Activated naive CD8-positive, alpha-beta T cell treated with anti-CD3 and anti-CD28 coated beads, Interleukin-2, amount 50 U/mL, for 24 hours (primary cell): ENCODE results near the gene LRFN2.

Experiments
- ATAC-seq: fragments of 150-1000 bp; cut with Tn5 transposase; one replicate; pipeline ENCODE4 v1.10.0; 2021
- DNase-seq: peaks from one replicate; pipeline ENCODE4 v3.0.0; 2021
- H3K27ac Mint-ChIP-seq: one replicate; pipeline ENCODE4 v1.8.0; 2021; ENCODE audit warnings: mild to moderate bottlenecking, mixed read lengths
- H3K27me3 Mint-ChIP-seq: one replicate; pipeline ENCODE4 v1.8.0; 2021; ENCODE audit warnings: mixed read lengths
- H3K36me3 Mint-ChIP-seq: one replicate; pipeline ENCODE4 v1.8.0; 2021; ENCODE audit warnings: low read depth, mixed read lengths
- H3K4me1 Mint-ChIP-seq: one replicate; pipeline ENCODE4 v1.8.0; 2021; ENCODE audit warnings: mixed read lengths
- H3K4me3 Mint-ChIP-seq: one replicate; pipeline ENCODE4 v1.8.0; 2021; ENCODE audit warnings: mild to moderate bottlenecking, moderate library complexity, mixed read lengths
- H3K9me3 Mint-ChIP-seq: one replicate; pipeline ENCODE4 v1.8.0; 2021; ENCODE audit warnings: mixed read lengths

Gene LRFN2

DNA sequence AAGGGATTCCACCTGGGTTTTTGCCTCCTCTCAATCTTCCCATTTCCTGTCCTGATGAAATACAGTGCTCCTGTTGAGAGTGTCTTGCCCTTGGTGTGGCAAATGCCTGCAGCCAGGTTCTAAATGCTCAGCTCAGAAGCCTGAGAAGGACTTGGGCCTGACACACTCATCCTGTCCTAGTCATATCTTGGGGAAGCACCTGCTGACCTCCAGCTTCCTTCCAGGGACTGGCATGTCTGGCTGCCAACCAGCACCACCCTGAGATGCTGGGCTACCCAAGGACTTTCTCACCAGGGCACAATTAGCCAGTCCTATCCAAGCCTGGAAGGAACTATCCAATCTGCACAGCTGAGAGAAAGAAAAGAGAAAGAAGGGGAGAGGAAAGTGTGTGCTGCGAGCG, 43.4 kb downstream of the LRFN2 start:
- Mint-ChIP-seq H3K4me1 (no peaks in the 10 kb centered on the region), H3K4me3 (no peak overlapping the region), H3K36me3 (no peaks in the 10 kb centered on the region), H3K27ac (no peak overlapping the region), H3K9me3 (no peaks in the 10 kb centered on the region), H3K27me3 (peaks cover 1% of the 10 kb centered on the region)
- ATAC-seq (no peak), DNase-seq (no peak)

DNA sequence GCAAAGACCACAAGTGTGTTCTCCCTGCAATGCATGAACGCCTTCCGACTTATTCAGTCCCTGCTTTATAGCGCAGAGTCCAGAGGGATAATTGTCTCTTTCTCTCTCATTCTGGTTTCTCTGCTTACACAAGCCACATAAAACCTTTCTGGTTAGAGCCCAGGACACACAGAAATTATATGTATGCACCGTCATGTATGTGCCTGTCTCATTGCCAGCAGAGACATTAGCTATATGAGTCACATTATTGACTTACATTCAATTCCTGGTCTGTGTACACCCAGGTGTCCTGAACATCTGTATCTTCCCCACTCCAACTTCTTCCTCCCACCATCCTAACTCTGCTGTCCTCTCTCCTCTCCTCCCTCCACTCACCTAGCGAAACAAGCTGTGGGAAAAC, 44.0 kb downstream of the LRFN2 start:
- H3K36me3 Mint-ChIP-seq = no peaks in the 10 kb centered on the region
- H3K27ac Mint-ChIP-seq = no peak overlapping the region
- H3K4me3 Mint-ChIP-seq = no peak overlapping the region
- no peaks in the 10 kb centered on the region for H3K9me3 Mint-ChIP-seq
- no peaks in the 10 kb centered on the region for H3K4me1 Mint-ChIP-seq
- ATAC-seq (no peak), DNase-seq (no peak)
- peaks cover 1% of the 10 kb centered on the region for H3K27me3 Mint-ChIP-seq

DNA sequence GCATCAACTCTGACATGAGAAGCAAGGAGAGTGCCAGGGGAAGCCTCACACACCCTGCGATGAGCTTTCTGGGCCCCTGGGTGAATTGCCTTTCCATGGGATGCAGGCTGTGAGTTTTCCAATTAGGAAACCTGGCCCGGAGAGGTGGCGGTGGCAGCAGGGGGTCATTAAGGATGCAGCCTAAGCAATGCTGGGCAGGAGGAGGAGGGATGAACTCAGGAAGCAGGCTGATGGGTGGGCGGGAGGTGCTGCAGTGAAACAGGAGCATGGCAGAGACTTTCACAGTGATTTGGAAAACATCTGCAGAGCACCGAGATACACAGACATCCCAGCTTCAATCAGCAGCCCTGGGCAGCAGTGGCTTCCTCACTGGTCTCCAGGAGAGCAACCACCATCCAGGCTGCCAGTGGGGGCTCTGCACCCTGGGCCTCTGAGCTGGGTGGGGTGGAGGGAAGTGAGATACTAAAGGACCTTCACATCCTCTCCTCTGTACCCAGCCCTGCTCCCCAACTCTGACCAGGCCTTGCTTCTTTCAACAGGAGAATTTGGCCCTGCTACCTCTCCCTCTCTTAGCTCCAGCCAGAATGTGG, 44.9 kb downstream of the LRFN2 start:
- Mint-ChIP-seq H3K9me3 (no peaks in the 10 kb centered on the region), H3K27ac (no peak overlapping the region), H3K4me3 (no peak overlapping the region), H3K36me3 (no peaks in the 10 kb centered on the region), H3K4me1 (no peaks in the 10 kb centered on the region), H3K27me3 (peaks cover 1% of the 10 kb centered on the region)
- DNase-seq = no peak
- no peak for ATAC-seq

DNA sequence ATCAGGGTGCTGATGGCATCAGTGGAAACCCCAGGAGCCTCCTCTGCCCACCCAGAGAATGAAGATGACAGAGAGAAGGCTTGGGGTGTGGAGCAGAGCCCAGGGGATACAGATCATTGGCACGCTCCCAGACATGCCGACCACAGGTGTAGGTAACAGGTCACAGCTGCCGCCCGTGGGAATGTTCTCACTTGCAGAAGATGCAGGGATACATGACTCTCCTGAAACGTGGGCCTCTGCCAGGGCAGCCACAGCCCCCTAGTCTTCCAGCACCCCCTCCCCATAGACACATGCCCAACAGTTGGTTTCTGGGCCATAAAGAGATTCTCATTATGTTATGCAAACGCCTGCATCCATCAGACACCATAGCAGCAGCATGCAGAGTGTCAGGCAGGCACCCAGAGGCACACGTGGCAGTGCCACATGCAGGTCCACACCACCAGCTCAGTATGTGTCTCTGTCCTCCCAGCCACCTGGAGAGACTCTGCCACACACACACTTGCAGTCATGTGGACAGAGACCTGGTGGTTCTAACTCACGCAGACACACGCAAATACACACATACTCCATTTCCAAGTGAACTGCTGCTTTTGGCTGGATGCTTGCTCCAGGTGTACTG, 45.5 kb downstream of the LRFN2 start:
- Mint-ChIP-seq H3K4me3 (no peak overlapping the region), H3K9me3 (no peaks in the 10 kb centered on the region), H3K4me1 (no peaks in the 10 kb centered on the region), H3K27me3 (peaks cover 1% of the 10 kb centered on the region), H3K36me3 (no peaks in the 10 kb centered on the region), H3K27ac (no peak overlapping the region)
- ATAC-seq = no peak
- DNase-seq = no peak

DNA sequence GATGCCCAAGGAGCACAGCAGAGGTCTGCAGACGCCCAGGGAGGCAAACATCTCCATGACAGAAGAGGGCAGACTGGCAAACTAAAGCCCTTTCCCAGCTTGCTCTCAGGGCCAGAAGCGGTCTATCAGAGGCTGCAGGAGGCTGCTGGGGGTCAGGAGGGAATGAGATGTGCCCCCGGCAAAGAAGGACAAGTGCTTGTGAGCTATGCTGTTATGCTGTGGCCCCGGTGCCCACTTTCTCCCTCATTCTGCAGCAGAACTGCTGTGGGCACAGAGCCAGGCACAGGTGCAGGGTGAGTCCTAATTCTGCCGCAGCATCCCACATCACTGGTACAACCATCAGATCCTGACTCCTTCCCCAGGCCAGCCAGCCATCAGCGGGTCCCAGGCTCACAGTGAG, 46.4 kb downstream of the LRFN2 start:
- H3K27ac Mint-ChIP-seq = no peak overlapping the region
- DNase-seq (no peak), ATAC-seq (no peak)
- H3K4me1 Mint-ChIP-seq = no peaks in the 10 kb centered on the region
- H3K27me3 Mint-ChIP-seq = peaks cover 1% of the 10 kb centered on the region
- H3K9me3 Mint-ChIP-seq = no peaks in the 10 kb centered on the region
- H3K4me3 Mint-ChIP-seq = no peak overlapping the region
- no peaks in the 10 kb centered on the region for H3K36me3 Mint-ChIP-seq

DNA sequence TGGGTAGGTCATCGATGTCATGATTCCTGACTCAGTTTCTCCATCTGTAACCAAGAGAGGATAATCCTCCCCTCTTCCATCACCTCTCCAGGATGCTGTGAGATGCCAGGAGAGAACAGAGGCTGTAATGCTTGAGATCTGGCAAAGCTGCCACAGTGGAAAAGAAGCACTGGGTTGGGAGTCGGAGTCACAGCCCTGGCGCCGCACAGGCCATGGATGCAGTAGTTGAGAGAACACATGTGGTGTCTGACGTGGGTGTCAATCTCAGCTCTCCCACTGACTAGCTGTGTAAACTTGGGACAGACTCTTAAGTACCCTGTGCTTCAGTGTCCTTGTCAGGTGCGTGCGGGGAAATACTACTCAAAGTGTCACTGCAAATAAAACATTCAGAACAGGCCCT, 47.3 kb downstream of the LRFN2 start:
- no peaks in the 10 kb centered on the region for H3K9me3 Mint-ChIP-seq
- no peaks in the 10 kb centered on the region for H3K36me3 Mint-ChIP-seq
- no peak for ATAC-seq
- no peak overlapping the region for H3K4me3 Mint-ChIP-seq
- H3K27ac Mint-ChIP-seq = no peak overlapping the region
- peaks cover 1% of the 10 kb centered on the region for H3K27me3 Mint-ChIP-seq
- no peaks in the 10 kb centered on the region for H3K4me1 Mint-ChIP-seq
- no peak for DNase-seq

DNA sequence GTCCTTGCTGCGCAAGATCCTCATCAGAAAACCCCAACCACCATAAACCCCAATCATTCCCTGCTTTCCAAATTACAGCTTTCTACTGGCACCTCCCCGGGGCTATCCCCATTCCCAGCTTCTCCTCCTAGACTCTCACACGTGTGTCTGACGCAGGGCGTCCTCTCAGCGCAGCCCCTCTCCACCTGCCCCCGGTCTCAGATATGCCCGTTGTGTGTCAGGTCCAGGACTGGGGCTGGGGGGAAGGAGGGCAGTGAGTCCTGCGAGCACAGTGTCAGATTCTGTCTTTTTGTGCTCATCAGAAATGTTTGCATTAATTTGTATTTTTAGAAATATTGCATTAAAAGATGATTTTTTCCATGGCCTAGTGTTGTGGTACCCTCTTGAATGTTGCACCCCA, 48.6 kb downstream of the LRFN2 start:
- Mint-ChIP-seq H3K4me3 (no peak overlapping the region), H3K27me3 (peaks cover 1% of the 10 kb centered on the region), H3K9me3 (no peaks in the 10 kb centered on the region), H3K27ac (no peak overlapping the region), H3K4me1 (no peaks in the 10 kb centered on the region), H3K36me3 (no peaks in the 10 kb centered on the region)
- ATAC-seq (no peak), DNase-seq (no peak)

DNA sequence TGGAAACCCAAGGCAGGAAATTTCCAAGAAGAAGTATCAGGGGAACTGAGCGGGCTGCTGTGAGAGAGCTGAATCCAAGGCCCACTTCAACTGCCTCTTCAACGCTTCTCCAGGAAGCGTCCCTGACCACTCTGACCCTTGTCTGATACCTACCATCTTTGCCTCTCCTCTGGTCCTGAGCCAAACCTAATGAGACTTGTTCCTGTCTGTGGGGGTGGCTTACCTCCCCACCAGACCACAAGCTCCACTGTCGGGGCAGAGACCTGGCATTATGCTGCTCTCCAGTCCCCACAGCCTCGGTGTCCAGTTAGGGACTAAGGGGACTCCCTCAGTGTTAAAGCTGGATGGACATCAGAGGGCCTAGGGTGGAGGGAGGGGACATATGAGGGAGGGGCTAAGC, 49.7 kb downstream of the LRFN2 start:
- Mint-ChIP-seq H3K4me3 (no peak overlapping the region), H3K27ac (no peak overlapping the region), H3K4me1 (no peaks in the 10 kb centered on the region), H3K36me3 (no peaks in the 10 kb centered on the region), H3K9me3 (no peaks in the 10 kb centered on the region), H3K27me3 (peaks cover 1% of the 10 kb centered on the region)
- no peak for ATAC-seq
- no peak for DNase-seq

DNA sequence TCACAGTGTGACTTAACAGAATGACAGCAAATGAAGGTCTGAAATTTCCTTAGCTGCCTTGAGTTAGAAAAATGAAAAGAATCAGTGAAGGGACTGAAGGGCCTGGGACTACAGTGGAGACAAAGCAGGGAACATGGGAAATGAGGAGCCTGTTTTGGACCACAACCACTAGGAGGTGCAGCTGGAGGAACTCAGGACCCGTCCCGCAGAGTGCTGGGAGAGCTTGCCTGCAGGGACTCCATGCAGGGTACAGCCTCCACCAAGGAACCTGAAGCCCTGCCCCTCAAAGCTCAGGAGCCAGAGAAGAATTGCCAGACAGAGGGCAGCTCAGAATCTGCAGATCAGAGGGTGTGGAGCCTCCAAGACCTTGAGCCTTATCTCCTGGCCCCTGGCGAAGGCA, 50.7 kb downstream of the LRFN2 start:
- no peaks in the 10 kb centered on the region for H3K9me3 Mint-ChIP-seq
- no peak overlapping the region for H3K4me3 Mint-ChIP-seq
- no peaks in the 10 kb centered on the region for H3K36me3 Mint-ChIP-seq
- no peak for ATAC-seq
- no peak overlapping the region for H3K27ac Mint-ChIP-seq
- H3K4me1 Mint-ChIP-seq = no peaks in the 10 kb centered on the region
- peaks cover 1% of the 10 kb centered on the region for H3K27me3 Mint-ChIP-seq
- no peak for DNase-seq

DNA sequence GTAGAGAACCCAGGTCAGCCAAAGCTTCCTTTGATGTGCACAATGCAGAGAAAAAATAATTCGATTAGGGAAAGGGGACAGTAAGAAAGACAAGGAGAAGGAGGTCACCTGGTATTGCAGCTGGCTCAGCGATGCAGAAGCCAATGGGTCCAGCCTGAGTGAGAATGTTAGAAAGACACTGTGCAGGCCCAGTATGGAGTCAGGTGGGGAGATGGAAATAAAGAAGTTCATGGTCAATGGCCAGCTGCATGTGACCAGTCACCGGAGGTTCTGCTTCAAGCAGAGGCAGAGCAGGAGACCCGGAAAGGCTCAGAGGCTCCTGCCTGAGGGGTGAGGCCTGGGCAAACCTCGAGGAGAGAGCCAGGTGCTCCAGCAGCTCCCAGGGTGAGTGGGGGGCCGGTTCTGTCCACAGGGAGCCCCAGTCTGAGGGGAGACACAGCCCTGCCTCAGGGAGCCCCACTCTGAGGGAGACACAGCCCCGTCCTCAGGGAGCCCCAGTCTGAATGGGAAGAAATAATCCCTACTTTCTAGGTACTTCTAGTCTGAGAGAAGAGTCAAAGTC, 51.3 kb downstream of the LRFN2 start:
- no peaks in the 10 kb centered on the region for H3K4me1 Mint-ChIP-seq
- no peak overlapping the region for H3K27ac Mint-ChIP-seq
- H3K4me3 Mint-ChIP-seq = no peak overlapping the region
- DNase-seq = no peak
- H3K9me3 Mint-ChIP-seq = no peaks in the 10 kb centered on the region
- no peaks in the 10 kb centered on the region for H3K36me3 Mint-ChIP-seq
- no peak for ATAC-seq
- peaks cover 1% of the 10 kb centered on the region for H3K27me3 Mint-ChIP-seq

DNA sequence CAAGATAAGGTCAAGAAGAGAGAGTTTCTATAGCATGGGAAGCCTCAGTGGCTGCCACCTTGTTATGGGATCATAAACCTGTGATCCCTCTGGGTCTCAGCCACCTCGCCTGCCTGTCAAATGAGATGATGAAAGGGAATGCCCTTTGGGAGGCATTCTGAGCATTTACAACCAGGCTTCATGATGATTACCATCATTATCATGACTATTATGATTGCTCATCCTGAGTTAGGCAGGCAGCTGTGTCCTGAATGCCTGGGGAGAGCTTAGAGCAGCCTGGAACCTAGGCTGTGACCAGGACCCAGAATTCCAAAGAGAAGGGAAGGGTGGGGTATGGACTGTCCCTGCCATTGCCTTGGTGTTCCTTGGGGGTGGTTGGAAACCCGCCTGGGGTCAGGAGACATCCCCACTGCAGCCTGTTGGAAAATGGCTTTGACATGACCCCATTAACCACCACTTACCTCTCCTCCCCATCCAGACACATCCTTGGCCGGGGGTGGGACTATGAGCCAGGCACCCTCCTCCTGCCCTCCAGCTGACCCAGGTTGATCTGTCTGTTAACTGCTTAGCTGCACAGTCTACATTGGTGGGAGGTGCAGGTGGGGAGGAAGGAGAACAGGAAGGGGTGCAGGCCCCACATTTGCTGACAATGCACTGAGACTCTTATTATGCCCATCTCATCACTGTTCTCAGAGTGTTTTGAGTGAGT, 51.9 kb downstream of the LRFN2 start:
- Mint-ChIP-seq H3K27ac (no peak overlapping the region), H3K4me1 (no peaks in the 10 kb centered on the region), H3K9me3 (no peaks in the 10 kb centered on the region), H3K4me3 (no peak overlapping the region), H3K36me3 (no peaks in the 10 kb centered on the region), H3K27me3 (peaks cover 1% of the 10 kb centered on the region)
- ATAC-seq (no peak), DNase-seq (no peak)

DNA sequence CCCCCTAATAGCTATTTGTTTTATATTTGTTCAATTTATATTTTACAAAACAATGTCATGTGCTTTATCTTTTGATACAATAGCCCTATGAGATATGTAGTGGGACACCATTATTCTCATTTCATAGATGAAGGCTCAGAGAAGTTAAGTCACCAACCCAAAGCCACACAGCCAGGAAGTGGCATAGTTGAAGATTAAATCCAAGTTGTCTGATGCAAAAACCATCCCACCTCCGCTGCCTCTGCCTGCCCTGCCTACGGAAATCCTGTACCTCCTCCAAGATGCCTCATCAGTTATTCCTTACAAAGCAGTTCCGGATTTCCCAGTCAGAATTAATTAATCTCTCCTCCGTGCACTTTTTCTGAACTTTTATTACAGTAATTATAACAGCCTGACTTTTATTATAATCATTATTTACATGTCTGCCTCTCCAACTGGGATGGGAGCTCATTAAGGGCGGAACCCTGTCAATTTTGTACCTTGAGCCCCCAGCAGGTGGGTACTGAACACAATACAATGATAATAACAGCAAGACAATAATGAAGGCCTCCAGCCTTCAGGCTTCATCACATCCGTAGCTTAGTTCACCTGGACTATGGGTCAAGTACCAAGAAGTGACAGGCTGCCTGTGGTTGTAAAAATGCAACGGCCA, 54.7 kb downstream of the LRFN2 start:
- Mint-ChIP-seq H3K27me3 (no peaks in the 10 kb centered on the region), H3K36me3 (no peaks in the 10 kb centered on the region), H3K4me3 (no peak overlapping the region), H3K4me1 (no peaks in the 10 kb centered on the region), H3K27ac (no peak overlapping the region), H3K9me3 (no peaks in the 10 kb centered on the region)
- DNase-seq (no peak), ATAC-seq (no peak)

DNA sequence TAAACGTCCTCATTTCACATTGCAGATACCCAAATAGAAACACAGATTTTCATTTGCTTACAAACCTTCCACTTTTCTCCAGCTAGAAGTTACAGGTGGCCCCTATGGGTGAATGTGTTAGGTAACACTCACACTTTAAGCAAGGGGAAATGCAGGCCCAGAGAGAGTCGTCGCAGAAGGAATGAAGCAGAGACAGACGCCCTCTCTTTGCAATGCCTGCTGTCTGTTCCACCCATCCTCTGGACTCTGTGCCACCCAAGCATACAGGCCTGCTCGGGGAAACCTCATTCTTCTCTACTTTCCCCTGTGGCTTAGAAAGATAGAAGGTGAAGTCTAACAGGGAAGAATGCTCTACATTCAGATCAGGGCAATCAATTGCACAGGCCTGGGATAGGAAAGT, 57.2 kb downstream of the LRFN2 start:
- DNase-seq (no peak), ATAC-seq (no peak)
- H3K4me1 Mint-ChIP-seq = no peaks in the 10 kb centered on the region

DNA sequence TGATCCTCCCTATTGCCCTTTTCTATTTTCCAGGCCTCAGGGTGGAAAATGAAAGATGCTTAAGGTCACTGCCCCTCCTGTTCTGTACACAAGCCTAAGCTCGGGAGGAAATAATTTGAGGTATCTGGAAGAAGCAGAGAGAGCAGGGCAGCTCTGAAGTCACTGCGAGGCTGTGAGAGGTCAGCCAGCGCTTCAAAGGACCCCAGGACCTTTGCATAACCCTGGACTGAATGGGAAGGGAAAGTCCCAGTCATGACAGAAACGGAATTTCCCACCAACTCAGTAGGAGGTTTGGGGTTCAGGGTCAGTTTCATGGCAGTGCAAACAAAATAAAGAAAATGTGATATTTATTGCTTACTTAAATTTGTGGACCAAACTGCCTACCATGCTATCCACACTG, 58.1 kb downstream of the LRFN2 start:
- no peak overlapping the region for H3K27ac Mint-ChIP-seq
- H3K9me3 Mint-ChIP-seq = no peaks in the 10 kb centered on the region
- no peaks in the 10 kb centered on the region for H3K36me3 Mint-ChIP-seq
- DNase-seq (no peak), ATAC-seq (no peak)
- no peaks in the 10 kb centered on the region for H3K4me1 Mint-ChIP-seq
- H3K27me3 Mint-ChIP-seq = no peaks in the 10 kb centered on the region
- H3K4me3 Mint-ChIP-seq = no peak overlapping the region

More for the DNA sequence above, 57.2 kb downstream of the LRFN2 start:
- no peaks in the 10 kb centered on the region for H3K27me3 Mint-ChIP-seq
- no peaks in the 10 kb centered on the region for H3K36me3 Mint-ChIP-seq
- H3K4me3 Mint-ChIP-seq = no peak overlapping the region
- H3K27ac Mint-ChIP-seq = no peak overlapping the region
- no peaks in the 10 kb centered on the region for H3K9me3 Mint-ChIP-seq

DNA sequence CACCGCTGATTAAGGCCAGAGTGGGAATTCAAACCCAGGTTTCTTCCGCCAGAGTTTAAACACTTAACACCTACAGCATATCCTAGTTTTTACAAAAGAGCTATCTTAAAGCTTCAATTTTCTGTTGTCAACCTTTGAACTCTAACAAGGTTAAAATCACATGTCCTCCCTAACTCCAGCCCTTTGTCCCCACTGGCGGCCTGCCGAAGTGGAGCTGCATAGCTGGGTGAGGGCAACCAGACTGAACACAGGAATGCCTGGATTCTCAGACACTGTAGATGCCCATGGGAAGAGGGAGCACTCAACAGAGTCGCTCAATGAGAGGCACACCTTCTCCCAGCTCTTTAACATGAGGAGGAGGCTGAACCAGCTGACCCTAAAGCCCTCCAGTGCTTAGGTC, 59.1 kb downstream of the LRFN2 start:
- Mint-ChIP-seq H3K27me3 (no peaks in the 10 kb centered on the region), H3K4me1 (no peaks in the 10 kb centered on the region), H3K9me3 (no peaks in the 10 kb centered on the region), H3K27ac (no peak overlapping the region), H3K4me3 (no peak overlapping the region), H3K36me3 (no peaks in the 10 kb centered on the region)
- no peak for DNase-seq
- ATAC-seq = no peak
